Retinal pigment epithelial cell (primary cell): ENCODE measurements around the gene COX7B2.
A peak's percentile ranks its signal among the peaks of the same experiment; 100 is the strongest.

Experiments
- DNase-seq: peaks from one replicate; pipeline ENCODE4 v3.0.0-alpha.2; 2010; ENCODE audit warnings: low read depth
- H3K4me3 ChIP-seq: 2 replicates; pipeline ENCODE4 v1.5.1; 2011; ENCODE audit warnings: mild to moderate bottlenecking, low read length, control low read depth, moderate library complexity
- TF ChIP-seq, protein P1 (sequence below): conservative IDR thresholded peaks from 2 replicates; pipeline ENCODE4 v1.5.1; 2011; ENCODE audit warnings: low read depth, low read length, control low read depth, inconsistent platforms

Gene COX7B2

GRCh38 chr4:46949822-46950221, 40.8 kb upstream of the COX7B2 start:
- TF ChIP-seq, protein P1, sequence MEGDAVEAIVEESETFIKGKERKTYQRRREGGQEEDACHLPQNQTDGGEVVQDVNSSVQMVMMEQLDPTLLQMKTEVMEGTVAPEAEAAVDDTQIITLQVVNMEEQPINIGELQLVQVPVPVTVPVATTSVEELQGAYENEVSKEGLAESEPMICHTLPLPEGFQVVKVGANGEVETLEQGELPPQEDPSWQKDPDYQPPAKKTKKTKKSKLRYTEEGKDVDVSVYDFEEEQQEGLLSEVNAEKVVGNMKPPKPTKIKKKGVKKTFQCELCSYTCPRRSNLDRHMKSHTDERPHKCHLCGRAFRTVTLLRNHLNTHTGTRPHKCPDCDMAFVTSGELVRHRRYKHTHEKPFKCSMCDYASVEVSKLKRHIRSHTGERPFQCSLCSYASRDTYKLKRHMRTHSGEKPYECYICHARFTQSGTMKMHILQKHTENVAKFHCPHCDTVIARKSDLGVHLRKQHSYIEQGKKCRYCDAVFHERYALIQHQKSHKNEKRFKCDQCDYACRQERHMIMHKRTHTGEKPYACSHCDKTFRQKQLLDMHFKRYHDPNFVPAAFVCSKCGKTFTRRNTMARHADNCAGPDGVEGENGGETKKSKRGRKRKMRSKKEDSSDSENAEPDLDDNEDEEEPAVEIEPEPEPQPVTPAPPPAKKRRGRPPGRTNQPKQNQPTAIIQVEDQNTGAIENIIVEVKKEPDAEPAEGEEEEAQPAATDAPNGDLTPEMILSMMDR: no peak

GRCh38 chr4:46947541-46947940, 38.5 kb upstream of the COX7B2 start:
- DNase-seq: no peak
- TF ChIP-seq, protein P1: no peak
- H3K4me3 ChIP-seq: no peak overlapping the region

More at GRCh38 chr4:46949822-46950221, 40.8 kb upstream of the COX7B2 start:
- H3K4me3 ChIP-seq: no peak overlapping the region
- DNase-seq: no peak

GRCh38 chr4:46946919-46947536, 38.0 kb upstream of the COX7B2 start:
- TF ChIP-seq, protein P1: no peak
- no peak overlapping the region for H3K4me3 ChIP-seq
- DNase-seq: no peak

GRCh38 chr4:46945062-46945461, 36.0 kb upstream of the COX7B2 start:
- H3K4me3 ChIP-seq: no peak overlapping the region
- DNase-seq: no peak
- TF ChIP-seq, protein P1: no peak

GRCh38 chr4:46944345-46944744, 35.3 kb upstream of the COX7B2 start:
- DNase-seq: no peak
- TF ChIP-seq, protein P1: no peak
- H3K4me3 ChIP-seq: no peak overlapping the region

GRCh38 chr4:46937493-46937892, 28.4 kb upstream of the COX7B2 start:
- TF ChIP-seq, protein P1: peak; percentile 55
- H3K4me3 ChIP-seq: no peak overlapping the region
- DNase-seq: no peak

GRCh38 chr4:46934726-46935125, 25.7 kb upstream of the COX7B2 start:
- TF ChIP-seq, protein P1: no peak
- DNase-seq: no peak
- no peak overlapping the region for H3K4me3 ChIP-seq
